Measurements from ENCODE around the gene SLC2A13. TPM values are rescaled to one million over a fixed set of nuclear protein-coding genes. Genes with fewer than 3 reads are reported as not detected.

SLC2A13 gene
- total RNA-seq, 1 experiment from 2014 or later = 15.3 TPM

- TF ChIP-seq USF2 (CRISPR knock-in tag; IDR thresholded peaks at IDR 0.05) = no peak
- TF ChIP-seq ATF1 (CRISPR knock-in tag; IDR thresholded peaks at IDR 0.05) = no peak
- TF ChIP-seq, protein P1, sequence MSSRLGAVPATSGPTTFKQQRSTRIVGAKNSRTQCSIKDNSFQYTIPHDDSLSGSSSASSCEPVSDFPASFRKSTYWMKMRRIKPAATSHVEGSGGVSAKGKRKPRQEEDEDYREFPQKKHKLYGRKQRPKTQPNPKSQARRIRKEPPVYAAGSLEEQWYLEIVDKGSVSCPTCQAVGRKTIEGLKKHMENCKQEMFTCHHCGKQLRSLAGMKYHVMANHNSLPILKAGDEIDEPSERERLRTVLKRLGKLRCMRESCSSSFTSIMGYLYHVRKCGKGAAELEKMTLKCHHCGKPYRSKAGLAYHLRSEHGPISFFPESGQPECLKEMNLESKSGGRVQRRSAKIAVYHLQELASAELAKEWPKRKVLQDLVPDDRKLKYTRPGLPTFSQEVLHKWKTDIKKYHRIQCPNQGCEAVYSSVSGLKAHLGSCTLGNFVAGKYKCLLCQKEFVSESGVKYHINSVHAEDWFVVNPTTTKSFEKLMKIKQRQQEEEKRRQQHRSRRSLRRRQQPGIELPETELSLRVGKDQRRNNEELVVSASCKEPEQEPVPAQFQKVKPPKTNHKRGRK (CRISPR knock-in tag; IDR thresholded peaks at IDR 0.05; ENCODE audit: borderline replicate concordance) = no peak
Observed at GRCh38 chr12:39886106-39886505, 219.8 kb downstream of the SLC2A13 start (continued).

DNA sequence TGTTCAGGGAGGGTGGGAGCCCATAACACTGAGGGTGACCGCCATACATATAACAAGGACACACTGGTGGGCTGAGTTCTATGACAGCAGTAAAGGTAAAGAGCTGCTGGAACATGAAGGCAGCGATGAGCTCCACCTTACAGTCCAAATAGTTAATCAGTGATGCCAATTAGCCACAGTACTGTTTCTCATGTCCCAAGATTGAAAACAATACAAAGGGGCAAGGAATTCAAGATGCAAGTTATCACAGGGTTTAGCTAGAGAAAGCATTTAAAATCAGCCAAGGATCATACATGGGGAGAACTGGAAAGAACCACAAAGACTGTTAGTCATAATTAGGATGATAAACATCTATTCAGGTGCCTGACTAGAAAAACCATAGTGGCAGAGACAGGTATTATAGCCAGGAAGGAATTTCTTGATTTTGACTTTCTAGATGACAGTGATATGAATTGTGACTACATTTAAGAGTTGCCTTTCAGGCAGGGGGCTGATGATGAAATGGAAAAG, 221.2 kb downstream of the SLC2A13 start:
- H3K36me3 Mint-ChIP-seq = peaks cover 21% of the 10 kb centered on the region
- TF ChIP-seq USF2 (CRISPR knock-in tag; IDR thresholded peaks at IDR 0.05) = no peak
- TF ChIP-seq AFF4 (CRISPR knock-in tag; IDR thresholded peaks at IDR 0.05; ENCODE audit: borderline replicate concordance) = no peak
- no peak for TF ChIP-seq ZNF232 (CRISPR knock-in tag; IDR thresholded peaks at IDR 0.05)
- TF ChIP-seq ZNF138 (CRISPR knock-in tag; conservative IDR thresholded peaks at IDR 0.05) = no peak
- no peak for TF ChIP-seq NR3C1 (CRISPR knock-in tag; conservative IDR thresholded peaks at IDR 0.05; ENCODE audit: low read depth)
- TF ChIP-seq IRF2 (CRISPR knock-in tag; IDR thresholded peaks at IDR 0.05; ENCODE audit: borderline replicate concordance, low read depth) = no peak
- no peak for TF ChIP-seq CTCF (IDR thresholded peaks at IDR 0.05)
- DNase-seq (ENCODE audit: low spot score) = no peak
- no peak for ATAC-seq
- H3K9me3 Mint-ChIP-seq = peaks cover 25% of the 10 kb centered on the region
- CTCF ChIA-PET = no interaction called here
- H3K4me1 Mint-ChIP-seq = peaks cover 24% of the 10 kb centered on the region
- POLR2A ChIA-PET = no interaction called here
- H3K27me3 Mint-ChIP-seq (ENCODE audit: low read depth) = no peaks in the 10 kb centered on the region
- H3K27ac Mint-ChIP-seq = no peak overlapping the region; the same call in 1 of the 2 replicates
- H3K4me3 Mint-ChIP-seq = no peak overlapping the region

- DNase-seq (ENCODE audit: low spot score) (no peak), ATAC-seq (no peak)
- TF ChIP-seq PRRX2 (CRISPR knock-in tag; IDR thresholded peaks at IDR 0.05) (no peak), ZNF138 (CRISPR knock-in tag; conservative IDR thresholded peaks at IDR 0.05) (no peak), CREB1 (CRISPR knock-in tag; IDR thresholded peaks at IDR 0.05) (no peak), ZNF532 (CRISPR knock-in tag; IDR thresholded peaks at IDR 0.05; ENCODE audit: borderline replicate concordance) (no peak), GABPB1 (CRISPR knock-in tag; IDR thresholded peaks at IDR 0.05) (no peak), CREM (CRISPR knock-in tag; IDR thresholded peaks at IDR 0.05) (no peak), ZBTB21 (CRISPR knock-in tag; IDR thresholded peaks at IDR 0.05; ENCODE audit: borderline replicate concordance) (no peak)
- POLR2A ChIA-PET = no interaction called here
- Mint-ChIP-seq H3K4me3 (no peak overlapping the region), H3K4me1 (peaks cover 24% of the 10 kb centered on the region), H3K27ac (no peak overlapping the region), H3K27me3 (ENCODE audit: low read depth) (no peaks in the 10 kb centered on the region), H3K36me3 (peaks cover 33% of the 10 kb centered on the region), H3K9me3 (peaks cover 37% of the 10 kb centered on the region)
- CTCF ChIA-PET = no interaction called here
Observed at GRCh38 chr12:39883411-39883810, 222.5 kb downstream of the SLC2A13 start.
